NCI-H2196 (cell line): ENCODE data around the gene SRPX2.

ENCODE experiments used
- DNase-seq: peaks from one replicate; lab custom pipeline; 2025; ENCODE audit not compliant: unreplicated experiment; lab: John Stamatoyannopoulos, UW

The SRPX2 gene

DNA sequence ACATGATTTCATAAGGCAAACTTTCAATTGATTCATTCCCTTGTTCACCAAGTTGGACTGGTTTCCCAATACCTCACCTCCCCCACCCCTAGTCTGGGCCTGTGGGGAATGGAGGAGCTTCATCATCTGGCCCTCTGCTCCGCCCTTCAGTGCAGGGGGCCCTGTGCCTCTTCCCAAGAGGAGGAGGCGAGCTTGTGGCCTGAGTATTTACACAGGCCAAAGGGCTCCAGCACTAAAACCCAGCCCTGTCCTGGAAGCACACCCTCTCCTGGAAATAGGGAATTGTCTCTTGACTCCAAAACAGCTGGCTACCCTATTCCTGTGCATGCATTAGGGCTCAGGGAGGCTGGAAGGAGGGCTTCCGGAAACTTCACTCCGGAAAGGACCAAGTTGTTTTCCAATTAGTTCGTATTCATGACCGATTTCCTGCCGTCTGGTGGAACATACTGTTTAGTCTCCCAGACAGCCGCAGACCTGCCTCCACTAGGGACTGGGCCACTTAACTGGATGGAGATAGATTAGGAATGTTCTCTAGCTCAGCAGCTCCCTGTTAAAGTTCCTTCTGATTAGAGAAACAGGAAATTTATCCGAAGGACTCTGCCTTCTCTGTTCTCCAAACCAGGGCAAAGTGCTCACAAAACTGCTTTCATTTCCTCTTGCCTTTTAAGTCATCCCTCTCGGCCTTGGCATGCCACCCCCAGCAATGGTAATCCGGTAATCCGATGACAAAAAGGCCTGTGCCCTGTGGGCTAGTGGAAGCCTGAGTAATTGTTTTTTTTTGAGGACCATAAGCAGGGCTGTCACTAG, 5.8 kb downstream of the SRPX2 start:
- no peak for DNase-seq

DNA sequence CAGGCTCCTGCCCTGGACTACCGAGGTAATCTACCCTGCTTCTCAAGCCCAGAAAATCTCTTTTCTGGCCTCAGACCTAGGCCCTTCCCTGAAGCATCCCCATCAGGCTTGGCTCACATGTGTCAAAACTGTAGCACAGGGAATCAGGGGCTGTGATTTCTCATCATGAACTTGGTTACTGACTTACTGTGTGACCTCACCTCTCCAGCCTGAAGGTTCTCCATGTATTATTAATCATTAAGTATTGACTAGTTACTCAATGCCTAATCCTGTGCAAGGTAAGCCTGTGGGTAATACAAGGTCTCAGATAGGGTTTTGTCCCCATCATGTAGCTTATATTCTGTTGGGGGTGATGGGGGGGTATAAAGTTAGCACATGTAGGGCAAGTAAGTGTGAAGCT, 6.8 kb downstream of the SRPX2 start:
- DNase-seq: no peak

DNA sequence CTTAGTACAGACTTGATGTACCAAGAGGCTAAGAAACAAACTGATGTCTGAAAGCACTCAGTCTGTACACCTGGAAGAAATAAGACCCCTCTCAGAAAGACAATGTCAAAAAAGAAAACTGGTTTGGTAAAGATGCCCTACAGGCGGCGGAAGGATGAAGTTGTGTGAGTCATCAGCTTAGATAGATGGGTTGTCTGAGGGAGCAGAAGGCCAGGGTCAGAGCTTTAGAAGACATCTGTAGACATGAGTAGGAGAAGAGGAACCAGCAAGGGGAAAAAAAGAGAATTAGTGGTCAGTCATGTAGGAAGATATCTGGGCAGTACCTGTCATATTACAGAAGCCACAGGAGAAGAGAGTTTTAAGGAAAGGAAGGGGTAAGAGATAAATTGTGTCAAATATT, 8.3 kb downstream of the SRPX2 start:
- DNase-seq: no peak

DNA sequence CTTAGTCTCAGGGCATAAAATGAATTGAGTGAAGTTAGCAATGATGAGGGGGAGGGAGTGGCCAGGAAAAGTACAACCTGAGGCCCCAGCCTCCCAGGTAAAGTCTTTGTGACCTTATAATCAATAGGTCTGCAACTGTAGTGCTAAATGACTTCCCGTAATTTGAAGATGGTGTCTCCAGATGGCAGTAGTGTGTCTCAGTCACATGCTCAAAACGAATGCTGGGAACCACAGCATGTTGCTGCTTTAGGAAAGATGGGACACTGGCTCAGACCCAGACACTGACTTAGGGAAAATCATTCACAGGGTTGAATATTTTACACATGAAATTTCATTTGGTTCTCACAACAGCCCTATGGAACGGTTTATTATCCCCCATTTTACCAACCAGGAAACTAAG, 10.3 kb downstream of the SRPX2 start:
- DNase-seq: no peak

DNA sequence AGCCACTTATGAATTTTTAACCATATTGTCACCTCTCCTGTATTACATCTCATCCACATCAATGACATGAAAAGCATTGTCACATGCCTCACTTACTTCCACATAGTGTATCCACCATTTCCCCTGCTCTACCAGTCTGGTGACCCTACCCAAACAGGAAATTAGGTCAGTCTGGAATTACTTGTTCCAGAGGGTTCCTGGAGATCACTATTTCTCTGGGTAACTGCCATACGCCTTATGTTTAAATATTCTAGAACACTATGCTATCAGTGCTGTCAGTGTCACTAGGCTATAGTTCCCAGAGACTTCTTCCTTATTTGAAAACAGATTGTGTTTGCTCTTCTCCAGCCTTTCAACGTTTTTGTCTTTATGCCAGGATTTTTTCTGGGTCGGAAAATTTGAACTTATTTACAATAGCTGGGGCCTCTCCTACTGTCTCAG, 15.0 kb downstream of the SRPX2 start:
- no peak for DNase-seq

DNA sequence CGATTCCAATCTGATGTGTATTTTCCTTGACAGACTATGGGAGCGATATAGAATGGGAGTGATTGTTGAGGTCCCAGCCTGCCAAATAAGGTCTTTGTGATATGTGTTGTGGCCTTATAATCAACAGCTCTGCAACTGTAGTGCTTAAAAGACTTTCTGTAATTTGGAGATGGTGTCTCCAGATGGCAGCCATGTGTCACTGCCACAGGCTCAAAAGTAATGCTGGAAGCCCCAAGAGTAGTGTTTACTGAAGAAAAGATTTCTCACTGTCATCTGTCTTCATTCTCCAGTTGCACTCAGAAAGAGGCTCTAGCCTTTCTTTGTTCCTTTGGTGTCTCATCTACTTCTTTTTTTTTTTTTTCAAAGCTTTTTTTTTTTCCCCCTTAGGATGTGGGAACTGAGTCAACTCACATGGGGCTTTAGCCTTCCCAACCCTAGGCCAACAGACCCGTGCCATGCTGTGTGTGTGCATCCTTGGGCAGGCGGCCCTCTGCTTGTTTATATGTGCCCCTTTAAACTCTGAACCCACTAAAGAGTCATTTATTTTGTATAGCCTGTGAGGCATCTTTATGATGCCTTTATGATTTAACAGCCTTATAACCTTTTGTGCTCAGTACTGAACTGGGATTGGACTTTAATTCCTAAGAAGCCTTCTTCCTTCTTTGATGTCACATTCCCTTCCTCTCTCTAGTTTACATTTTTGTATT, 15.6 kb downstream of the SRPX2 start:
- DNase-seq: no peak

DNA sequence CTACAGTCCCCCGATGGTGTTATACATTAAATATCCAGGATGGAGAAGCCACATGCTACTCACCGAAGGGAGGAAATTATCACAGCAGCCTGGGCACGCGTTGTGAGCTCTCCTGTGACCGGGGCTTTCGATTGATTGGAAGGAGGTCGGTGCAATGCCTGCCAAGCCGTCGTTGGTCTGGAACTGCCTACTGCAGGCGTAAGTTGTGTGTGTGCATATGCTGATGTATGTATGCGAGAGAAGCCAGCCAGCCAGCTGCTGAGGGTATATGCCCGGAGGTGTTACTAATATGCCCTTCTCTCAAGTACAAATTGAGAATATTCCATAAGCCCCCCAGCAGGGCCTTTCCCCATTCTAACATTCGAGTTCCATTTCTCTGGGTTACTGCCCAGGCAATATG, 18.2 kb downstream of the SRPX2 start:
- DNase-seq: no peak

DNA sequence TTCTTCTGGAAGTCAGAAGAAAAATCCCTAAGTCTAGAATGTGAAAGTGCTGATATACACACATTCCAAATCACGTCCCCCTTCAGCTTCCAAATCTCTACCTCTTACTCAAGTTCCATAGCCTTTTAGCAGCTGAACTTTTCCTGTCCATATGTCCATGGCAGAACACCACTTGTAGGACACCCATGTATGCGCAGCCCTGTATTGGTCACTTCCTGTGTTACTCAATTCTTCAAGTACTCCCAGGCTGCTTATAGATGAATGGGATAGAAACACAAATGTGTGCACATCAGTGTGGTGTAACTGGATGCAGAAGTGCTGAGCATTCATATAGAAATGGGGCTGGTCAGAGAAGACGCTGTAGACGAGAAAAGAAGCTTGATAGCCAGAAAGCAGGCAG, 18.8 kb downstream of the SRPX2 start:
- DNase-seq: no peak

DNA sequence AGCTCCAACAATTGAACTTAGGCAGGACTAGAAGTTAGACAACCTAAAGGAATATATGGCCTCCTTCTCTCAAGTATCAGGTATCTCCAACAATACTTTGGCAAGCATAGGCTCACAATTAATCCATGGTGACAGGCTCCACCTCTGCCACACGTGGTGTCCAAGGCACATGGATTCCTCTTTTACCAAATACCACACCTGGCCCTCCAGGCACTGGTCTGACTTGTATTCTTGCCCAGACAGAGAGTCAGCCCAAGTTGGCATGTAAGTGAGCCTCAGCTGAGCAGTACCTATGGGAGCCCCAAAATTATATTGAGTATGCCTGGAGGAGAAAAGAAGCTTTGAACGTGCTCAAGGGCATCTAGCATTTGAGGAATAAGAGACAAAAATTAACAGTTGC, 19.6 kb downstream of the SRPX2 start:
- no peak for DNase-seq

DNA sequence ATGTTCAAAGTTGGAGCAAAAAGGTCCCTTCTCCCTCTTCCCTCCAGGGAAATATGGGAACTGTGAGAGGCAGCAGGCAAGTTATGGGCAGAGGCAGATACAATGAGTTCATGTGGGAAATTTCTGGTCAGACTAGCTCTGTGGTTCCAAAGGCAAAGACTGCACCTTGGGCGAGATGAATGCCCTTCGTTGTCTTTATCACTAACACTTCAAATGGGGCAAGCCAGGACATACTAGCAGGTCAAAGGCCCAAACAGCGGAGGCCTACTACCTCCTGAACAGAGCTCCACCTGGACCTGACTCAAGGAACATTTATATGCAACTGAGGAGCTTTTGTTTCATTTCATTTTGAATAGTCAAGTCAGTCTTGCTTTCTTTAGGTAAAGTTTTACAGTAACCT, 29.0 kb downstream of the SRPX2 start:
- DNase-seq: no peak

DNA sequence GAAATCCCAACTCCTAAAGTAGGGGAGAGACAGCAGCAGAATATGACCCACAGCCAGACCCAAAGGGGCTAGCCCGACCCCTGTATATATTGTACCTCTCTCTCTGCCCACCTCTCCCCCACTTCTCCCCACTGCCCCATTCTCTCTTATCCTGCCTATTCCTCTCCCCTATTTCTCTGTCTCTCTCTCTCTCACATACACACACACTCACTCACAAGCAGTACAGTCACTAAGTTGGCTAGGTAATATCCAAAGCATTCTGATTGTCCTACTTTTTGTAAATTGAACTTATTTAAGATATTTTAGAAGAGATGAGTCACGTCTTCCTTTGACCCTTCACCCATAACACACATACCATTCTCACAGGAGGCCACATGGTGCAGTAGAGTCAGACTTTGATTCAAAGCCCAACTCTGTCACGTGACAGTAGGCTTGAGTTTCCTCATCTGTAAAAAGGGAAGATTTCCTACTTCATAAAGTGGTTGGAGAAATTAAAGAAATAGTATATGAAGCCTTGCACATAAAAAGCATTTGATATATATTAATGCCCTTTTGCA, 29.5 kb downstream of the SRPX2 start:
- no peak for DNase-seq

DNA sequence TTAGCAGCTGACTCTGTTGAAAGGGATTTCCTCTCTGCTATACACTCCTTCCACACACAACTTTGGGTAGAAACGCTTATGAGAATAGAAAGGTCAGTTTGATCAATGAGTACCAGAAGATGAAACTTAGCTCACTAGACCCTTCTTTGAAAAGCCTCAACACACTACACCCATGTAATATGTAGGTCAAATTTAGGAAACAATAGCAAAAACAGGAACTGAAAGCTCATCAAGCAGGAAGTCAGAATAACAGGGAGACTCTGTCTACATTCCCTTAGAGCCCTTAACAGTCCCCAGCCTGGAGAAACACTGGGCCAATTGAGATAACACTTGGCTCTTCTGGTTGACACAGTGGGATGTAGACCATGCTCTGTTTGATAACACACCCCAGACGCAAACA, 30.7 kb downstream of the SRPX2 start:
- DNase-seq: no peak

DNA sequence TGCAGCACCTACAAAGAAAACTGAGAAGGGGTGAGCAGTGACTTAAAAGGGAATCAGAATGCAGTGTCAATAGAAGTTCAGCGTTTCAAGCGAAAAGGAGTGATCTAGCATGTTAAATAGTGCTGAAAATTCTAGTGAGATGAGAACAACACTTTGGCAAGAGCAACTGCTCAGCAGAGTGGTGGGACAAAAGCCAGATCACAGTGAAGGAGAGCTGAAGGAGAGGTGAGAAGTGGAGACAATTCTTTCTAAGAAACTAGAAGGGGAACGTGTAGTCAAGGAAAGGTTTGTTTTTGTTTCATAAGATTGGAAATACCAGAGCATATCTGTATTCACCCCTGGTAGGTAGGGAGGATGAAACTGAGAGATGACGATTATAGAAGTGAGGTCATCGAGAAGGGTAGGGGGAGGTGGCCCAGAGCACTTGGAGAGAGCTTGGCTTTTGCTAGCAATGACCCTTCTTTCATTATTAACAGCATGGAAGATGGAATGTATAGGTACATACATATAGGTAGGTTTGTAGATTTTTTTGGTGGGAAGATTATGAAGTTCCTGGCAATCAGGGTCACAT, 33.7 kb downstream of the SRPX2 start:
- DNase-seq: no peak

DNA sequence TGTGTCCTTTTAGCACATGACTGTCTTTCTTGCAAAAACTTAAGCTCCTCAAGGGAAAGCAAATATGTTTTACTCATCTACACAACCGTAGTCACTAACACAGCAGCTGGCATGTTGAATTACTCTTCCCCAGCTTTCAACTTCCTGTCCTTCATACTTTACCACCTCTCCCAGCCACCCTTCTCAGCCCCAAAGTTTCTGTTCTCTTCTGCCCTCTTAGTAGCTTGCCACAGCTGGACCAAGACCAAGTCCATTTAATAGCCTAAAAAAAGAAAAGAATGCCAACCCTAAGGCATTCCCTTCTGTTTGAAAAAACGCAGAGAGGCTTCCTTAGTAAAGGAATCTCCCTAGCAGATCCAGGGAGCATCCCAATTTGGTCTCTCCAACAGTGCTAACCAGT, 36.8 kb downstream of the SRPX2 start:
- DNase-seq: no peak

DNA sequence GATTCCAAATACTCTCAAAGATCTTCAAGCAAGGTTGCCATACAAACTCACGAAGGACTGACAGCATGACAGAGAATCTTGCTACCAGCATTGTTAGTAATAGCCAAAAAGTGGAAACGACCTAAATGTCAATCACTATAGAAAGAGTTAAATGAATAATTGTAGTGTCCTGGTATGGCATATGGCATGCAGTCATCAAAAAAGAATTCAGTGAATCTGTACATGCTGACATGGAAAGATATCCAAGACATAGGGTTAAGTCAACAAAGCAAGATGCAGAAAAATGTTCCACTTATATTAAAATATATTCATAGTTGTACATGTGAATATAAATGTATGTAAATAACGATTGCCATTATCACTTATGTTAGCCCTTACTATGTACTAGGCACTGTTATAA, 37.6 kb downstream of the SRPX2 start:
- no peak for DNase-seq

DNA sequence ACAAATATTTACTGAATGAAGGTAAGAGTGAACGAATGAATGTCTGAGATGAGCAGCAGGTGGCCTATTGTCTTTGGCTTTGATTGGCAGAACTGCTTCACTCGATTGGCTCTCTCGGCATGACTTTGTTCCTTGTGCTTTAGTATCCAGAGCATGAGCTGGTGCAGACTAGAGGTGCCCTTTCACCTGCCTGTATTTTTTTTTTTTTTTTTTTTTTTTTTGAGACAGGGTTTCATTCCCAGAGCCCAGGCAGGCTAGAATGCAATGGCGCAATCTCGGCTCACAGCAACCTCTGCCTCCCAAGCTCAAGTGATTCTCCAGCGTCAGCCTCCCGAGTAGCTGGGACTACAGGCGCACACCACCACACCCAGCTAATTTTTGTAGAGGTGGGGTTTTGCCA, 38.9 kb downstream of the SRPX2 start:
- DNase-seq: no peak

DNA sequence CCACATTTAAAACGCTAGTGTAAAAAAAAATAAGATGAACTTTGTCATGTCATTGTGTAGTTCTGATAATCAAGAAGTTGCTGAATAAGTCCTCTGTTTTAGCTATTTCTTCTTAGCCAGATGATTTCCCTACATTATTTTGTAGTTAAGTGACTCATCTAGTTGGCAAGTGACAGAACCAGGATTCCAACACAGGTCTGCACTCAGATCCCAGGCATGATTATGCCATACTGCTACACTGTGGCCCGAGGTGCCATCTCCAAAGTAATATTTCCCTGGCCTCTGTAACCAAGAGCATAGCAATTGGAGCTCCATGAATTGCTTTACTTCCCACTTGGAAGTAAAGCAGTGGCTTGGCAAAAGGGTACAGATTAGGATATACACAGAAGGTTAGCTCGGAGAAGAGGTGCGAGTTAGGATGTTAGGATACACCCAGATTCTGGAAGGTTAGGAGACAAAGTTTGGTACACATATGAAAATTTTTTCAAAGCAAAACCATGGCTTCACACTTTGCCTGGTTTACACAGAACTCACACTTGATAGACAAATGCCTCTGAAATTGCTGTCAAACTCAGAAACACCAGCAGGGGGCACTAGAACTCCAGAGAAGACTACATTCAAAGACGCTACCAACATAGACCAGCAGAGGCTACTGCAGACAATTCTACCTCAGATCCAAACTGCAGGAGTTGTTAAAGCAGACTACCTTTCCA, 41.4 kb downstream of the SRPX2 start:
- peak; percentile 28 for DNase-seq

DNA sequence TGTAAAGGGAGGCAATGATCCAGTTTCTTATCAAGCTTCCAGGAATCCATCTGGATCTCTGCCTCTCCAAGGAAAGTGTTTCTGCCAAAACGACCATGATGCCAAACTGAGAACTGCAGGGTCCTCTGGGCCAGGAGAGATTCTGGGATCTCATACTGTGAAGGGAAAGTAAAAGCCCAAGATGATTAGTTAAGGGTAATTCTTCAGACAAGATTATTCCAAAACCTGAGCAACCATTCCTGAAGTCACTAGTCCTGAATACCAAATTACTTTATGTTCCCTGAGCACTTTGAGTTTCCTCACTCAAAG, 42.0 kb downstream of the SRPX2 start:
- DNase-seq: no peak

DNA sequence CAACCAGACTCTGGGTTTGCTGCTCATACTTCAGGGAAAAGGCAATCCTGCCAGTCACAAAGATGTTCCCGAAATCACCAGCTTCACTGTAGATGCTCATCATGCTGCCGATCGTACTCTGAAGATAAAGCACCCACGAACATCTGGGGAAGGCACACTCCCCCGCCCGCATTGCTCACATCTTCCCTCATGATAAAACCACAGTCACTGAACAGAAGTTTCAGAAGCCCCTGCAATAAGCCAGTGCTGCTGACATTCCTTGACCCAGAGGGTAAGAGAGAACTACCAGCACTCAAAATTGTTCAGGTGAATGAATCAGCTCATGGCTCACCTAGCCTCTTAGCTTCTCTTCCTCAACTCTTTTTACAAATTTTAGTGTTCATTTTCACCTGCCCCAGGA, 43.1 kb downstream of the SRPX2 start:
- DNase-seq: no peak

DNA sequence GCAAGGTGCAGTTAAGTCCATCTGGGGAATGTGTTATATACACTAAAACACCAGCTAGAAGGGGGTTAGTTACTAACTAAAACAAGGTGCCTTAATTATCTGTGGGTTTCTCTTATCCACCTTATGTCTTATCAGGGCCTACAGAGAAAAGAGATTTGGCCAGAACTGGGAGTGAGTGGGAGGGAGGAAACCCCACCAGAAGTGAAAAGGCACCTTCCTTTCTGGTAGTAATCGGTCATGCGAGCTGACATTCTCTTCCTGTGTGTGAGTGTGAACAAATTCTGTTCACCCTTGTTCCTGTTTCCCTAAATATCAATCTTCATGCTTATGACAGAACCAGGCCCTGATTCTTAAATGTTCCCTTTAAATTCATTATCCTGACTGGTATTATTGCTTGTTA, 43.5 kb downstream of the SRPX2 start:
- DNase-seq: no peak

DNA sequence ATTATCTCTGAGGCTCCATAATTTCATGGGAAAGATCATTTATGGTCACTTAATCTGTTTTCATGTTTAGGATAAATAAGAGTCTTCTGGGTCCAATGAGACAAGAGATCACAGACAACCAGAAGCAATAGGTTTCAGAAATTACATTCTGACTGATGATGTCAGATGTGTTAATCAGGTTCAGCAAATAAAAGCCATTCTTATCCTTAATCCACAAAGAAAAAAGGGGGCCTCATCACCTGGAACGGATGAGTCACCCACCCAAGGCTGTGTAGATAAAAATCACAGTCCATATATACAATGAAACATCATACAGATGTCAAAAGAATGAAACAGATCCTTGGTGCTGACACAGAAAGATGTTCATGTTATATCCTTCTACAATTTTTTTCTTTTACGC, 51.3 kb downstream of the SRPX2 start:
- DNase-seq: no peak

DNA sequence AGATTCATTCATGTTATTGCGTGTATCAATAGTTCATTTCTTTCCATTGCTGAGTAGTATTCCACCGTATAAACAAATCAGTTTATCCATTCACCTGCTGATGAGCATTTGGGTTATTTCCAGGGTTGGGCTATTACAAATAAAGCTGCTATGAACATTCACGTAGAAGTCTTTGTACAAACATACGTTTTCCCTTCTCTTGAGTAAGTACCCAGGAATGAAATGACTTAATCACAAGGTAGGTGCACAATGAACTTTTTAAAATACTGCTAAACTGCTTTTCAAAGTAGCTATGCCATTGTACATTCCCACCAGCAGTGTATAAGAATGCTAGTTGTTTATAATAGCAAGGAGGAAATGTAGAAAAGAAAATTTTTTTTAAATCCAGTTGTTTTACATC, 52.0 kb downstream of the SRPX2 start:
- no peak for DNase-seq
